Vagina (tissue), 2 donors: ENCODE results near the gene KCNIP4. TPM values are rescaled to one million over a fixed set of nuclear protein-coding genes. Genes with fewer than 3 reads are reported as not detected.

Experiments
- DNase-seq, 2 donors: peaks; one replicate each; pipeline ENCODE4 v3.0.0-alpha.2; 2017; ENCODE audit errors: extremely low spot score in 2 of 2
- H3K27ac ChIP-seq: fragments of 200-600 bp; sonication (generic); one replicate; pipeline ENCODE4 v1.5.1; 2019
- H3K27me3 ChIP-seq: fragments of 200-600 bp; sonication (generic); one replicate; pipeline ENCODE4 v1.5.1; 2019
- H3K36me3 ChIP-seq, 2 donors: fragments of 200-600 bp; sonication (generic); one replicate each; pipeline ENCODE4 v1.5.1; 2017 to 2019
- H3K4me1 ChIP-seq: fragments of 200-600 bp; sonication (generic); one replicate; pipeline ENCODE4 v1.5.1; 2019
- H3K4me3 ChIP-seq, 2 donors: fragments of 200-600 bp; sonication (generic); 1 replicate in 1 of 2; 2 replicates in 1 of 2; pipeline ENCODE4 v1.5.1; 2016 to 2019
- H3K9me3 ChIP-seq: fragments of 200-600 bp; sonication (generic); one replicate; pipeline ENCODE4 v1.5.1; 2019
- CTCF ChIP-seq, 3 experiments: fragments of 450-650 bp in 2 of 3; fragments of 200-600 bp in 1 of 3; sonication (generic) in 1 of 3; IDR thresholded peaks; one replicate each; pipeline ENCODE4 v1.5.1; 2017 to 2019; ENCODE audit warnings: antibody characterized with exemption in 3 of 3, mild to moderate bottlenecking in 2 of 3, moderate library complexity in 2 of 3
- POLR2A ChIP-seq, 2 donors: fragments of 450-650 bp; IDR thresholded peaks; one replicate each; pipeline ENCODE4 v1.6.1; 2017; ENCODE audit warnings: antibody characterized with exemption in 2 of 2, mild to moderate bottlenecking in 2 of 2, moderate library complexity in 2 of 2
- POLR2AphosphoS5 ChIP-seq, 2 donors: sonication (generic); formaldehyde crosslinking; IDR thresholded peaks; one replicate each; pipeline ENCODE4 v1.9.0; 2017; ENCODE audit warnings: antibody characterized with exemption in 2 of 2, mild to moderate bottlenecking in 2 of 2, low read depth in 1 of 2; ENCODE audit not compliant: insufficient read depth in 1 of 2
- intact Hi-C: fragments of 100-400 bp; cut with DNase I; formaldehyde crosslinking; loops from one replicate; pipeline ENCODE4 v1.15.1; 2023
- total RNA-seq: library from RNA; depleted of rRNA; stranded (reverse); fragments of >200 nt; gene quantifications from one replicate; pipeline ENCODE4 v1.2.3, GENCODE V29; 2016

The KCNIP4 gene
- total RNA-seq, 1 donor from 2014 or later: not detected

GRCh38 chr4:20916106-20916505 is 1032.5 kb downstream of the KCNIP4 start:
- intact Hi-C loops: no loop called here
- DNase-seq: no peak
- no peak for TF ChIP-seq POLR2AphosphoS5 (IDR thresholded peaks at IDR 0.05; ENCODE audit: insufficient read depth in 1 of 2, low read depth in 1 of 2)
- no peak for TF ChIP-seq CTCF (IDR thresholded peaks at IDR 0.05)
- no peak for TF ChIP-seq POLR2A (IDR thresholded peaks at IDR 0.05)

GRCh38 chr4:20904966-20905365 is 1043.6 kb downstream of the KCNIP4 start:
- TF ChIP-seq CTCF (IDR thresholded peaks at IDR 0.05) (no peak), POLR2A (IDR thresholded peaks at IDR 0.05) (no peak), POLR2AphosphoS5 (IDR thresholded peaks at IDR 0.05; ENCODE audit: insufficient read depth in 1 of 2, low read depth in 1 of 2) (no peak)
- H3K4me3 ChIP-seq: no peak overlapping the region
- intact Hi-C loops: no loop called here
- no peaks in the 10 kb centered on the region for H3K27me3 ChIP-seq
- H3K27ac ChIP-seq: no peak overlapping the region
- no peaks in the 10 kb centered on the region for H3K4me1 ChIP-seq
- H3K9me3 ChIP-seq: no peaks in the 10 kb centered on the region
- DNase-seq: no peak
- no peaks in the 10 kb centered on the region for H3K36me3 ChIP-seq

More at GRCh38 chr4:20916106-20916505, 1032.5 kb downstream of the KCNIP4 start:
- Histone ChIP-seq H3K27ac (no peak overlapping the region), H3K9me3 (no peaks in the 10 kb centered on the region), H3K27me3 (no peaks in the 10 kb centered on the region), H3K36me3 (no peaks in the 10 kb centered on the region), H3K4me3 (no peak overlapping the region), H3K4me1 (no peaks in the 10 kb centered on the region)

- H3K27me3 ChIP-seq: no peaks in the 10 kb centered on the region
- no peak overlapping the region for H3K4me3 ChIP-seq
- TF ChIP-seq POLR2AphosphoS5 (IDR thresholded peaks at IDR 0.05; ENCODE audit: insufficient read depth in 1 of 2, low read depth in 1 of 2) (no peak), CTCF (IDR thresholded peaks at IDR 0.05) (no peak), POLR2A (IDR thresholded peaks at IDR 0.05) (no peak)
- no peak overlapping the region for H3K27ac ChIP-seq
- H3K36me3 ChIP-seq: no peaks in the 10 kb centered on the region
- no peaks in the 10 kb centered on the region for H3K4me1 ChIP-seq
- no peak for DNase-seq
- intact Hi-C loops: no loop called here
- no peaks in the 10 kb centered on the region for H3K9me3 ChIP-seq
Measured at GRCh38 chr4:20901851-20902250, 1046.7 kb downstream of the KCNIP4 start.

GRCh38 chr4:20899591-20899990 is 1049.0 kb downstream of the KCNIP4 start:
- no peak for TF ChIP-seq POLR2A (IDR thresholded peaks at IDR 0.05)
- no peak for TF ChIP-seq POLR2AphosphoS5 (IDR thresholded peaks at IDR 0.05; ENCODE audit: insufficient read depth in 1 of 2, low read depth in 1 of 2)
- no peak for TF ChIP-seq CTCF (IDR thresholded peaks at IDR 0.05)
- intact Hi-C loops: no loop called here

GRCh38 chr4:20895988-20896387 is 1052.6 kb downstream of the KCNIP4 start:
- TF ChIP-seq POLR2AphosphoS5 (IDR thresholded peaks at IDR 0.05; ENCODE audit: insufficient read depth in 1 of 2, low read depth in 1 of 2): no peak
- TF ChIP-seq POLR2A (IDR thresholded peaks at IDR 0.05): no peak
- H3K27me3 ChIP-seq: no peaks in the 10 kb centered on the region
- no peaks in the 10 kb centered on the region for H3K9me3 ChIP-seq
- no peak overlapping the region for H3K4me3 ChIP-seq
- no peak for DNase-seq
- no peaks in the 10 kb centered on the region for H3K36me3 ChIP-seq
- no peak overlapping the region for H3K27ac ChIP-seq
- no peaks in the 10 kb centered on the region for H3K4me1 ChIP-seq
- intact Hi-C loops: no loop called here

More at GRCh38 chr4:20899591-20899990, 1049.0 kb downstream of the KCNIP4 start:
- no peaks in the 10 kb centered on the region for H3K9me3 ChIP-seq
- no peaks in the 10 kb centered on the region for H3K4me1 ChIP-seq
- no peak for DNase-seq
- H3K36me3 ChIP-seq: no peaks in the 10 kb centered on the region
- no peak overlapping the region for H3K4me3 ChIP-seq
- H3K27ac ChIP-seq: no peak overlapping the region
- no peaks in the 10 kb centered on the region for H3K27me3 ChIP-seq
